ENCODE data around the gene SLC11A2. TPM values are rescaled to one million over a fixed set of nuclear protein-coding genes. Genes with fewer than 3 reads are reported as not detected.
A peak's percentile ranks its signal among the peaks of the same experiment; 100 is the strongest.

Gene SLC11A2
- total RNA-seq, 1 experiment from 2014 or later: 19.6 TPM

DNA sequence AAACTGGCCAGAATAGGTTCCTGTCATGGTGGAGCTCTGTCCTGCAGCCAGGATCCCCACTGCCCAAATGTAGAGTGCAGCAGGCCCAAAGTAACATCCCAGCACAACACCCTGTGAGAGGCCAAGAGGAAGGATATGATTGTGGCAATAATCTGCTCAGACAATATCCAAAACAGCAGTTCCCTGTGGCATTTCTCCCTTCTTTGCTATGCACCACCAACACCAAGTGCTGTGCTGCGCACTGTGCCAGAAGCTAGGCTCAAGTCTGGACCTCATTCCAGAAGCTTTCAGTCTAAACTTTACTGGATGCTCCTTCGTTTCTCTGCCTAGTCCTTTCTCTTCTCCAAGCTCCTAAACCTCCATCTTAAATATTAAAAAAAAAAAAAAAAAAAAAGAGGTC lies 33.4 kb downstream of the SLC11A2 start:
- no peak overlapping the region for H3K27ac ChIP-seq
- no peaks in the 10 kb centered on the region for H3K9me3 ChIP-seq (replicated peaks)
- H3K27me3 ChIP-seq (replicated peaks): no peaks in the 10 kb centered on the region
- no peak for DNase-seq (ENCODE audit: low read depth in 1 of 2, low spot score in 2 of 2)
- no peak overlapping the region for H3K4me3 ChIP-seq
- peaks cover 69% of the 10 kb centered on the region for H3K36me3 ChIP-seq
- no peaks in the 10 kb centered on the region for H3K4me1 ChIP-seq (replicated peaks)

DNA sequence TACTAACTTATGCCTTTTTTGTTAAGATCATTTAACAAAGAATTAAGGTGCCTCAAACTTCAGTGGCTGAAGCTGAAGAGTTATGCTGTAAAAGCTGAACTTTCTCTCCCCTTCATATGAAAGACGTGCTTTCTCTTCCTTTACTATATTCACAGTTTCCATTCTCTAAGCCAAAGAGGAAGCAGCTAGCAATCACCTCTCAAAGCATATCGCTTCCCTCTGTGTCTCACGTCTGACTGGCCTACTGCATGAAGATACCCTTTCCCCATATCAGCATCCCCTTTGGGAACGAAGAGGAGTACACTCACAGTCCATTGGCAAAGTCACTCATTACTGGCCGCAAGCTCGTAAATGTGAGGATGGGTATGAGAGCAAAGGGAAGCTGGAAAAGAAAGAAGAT lies 34.9 kb downstream of the SLC11A2 start:
- no peaks in the 10 kb centered on the region for H3K27me3 ChIP-seq (replicated peaks)
- no peaks in the 10 kb centered on the region for H3K9me3 ChIP-seq (replicated peaks)
- DNase-seq (ENCODE audit: low read depth in 1 of 2, low spot score in 2 of 2): no peak
- H3K36me3 ChIP-seq: peaks cover 69% of the 10 kb centered on the region
- H3K27ac ChIP-seq: no peak overlapping the region
- no peaks in the 10 kb centered on the region for H3K4me1 ChIP-seq (replicated peaks)
- no peak overlapping the region for H3K4me3 ChIP-seq

DNA sequence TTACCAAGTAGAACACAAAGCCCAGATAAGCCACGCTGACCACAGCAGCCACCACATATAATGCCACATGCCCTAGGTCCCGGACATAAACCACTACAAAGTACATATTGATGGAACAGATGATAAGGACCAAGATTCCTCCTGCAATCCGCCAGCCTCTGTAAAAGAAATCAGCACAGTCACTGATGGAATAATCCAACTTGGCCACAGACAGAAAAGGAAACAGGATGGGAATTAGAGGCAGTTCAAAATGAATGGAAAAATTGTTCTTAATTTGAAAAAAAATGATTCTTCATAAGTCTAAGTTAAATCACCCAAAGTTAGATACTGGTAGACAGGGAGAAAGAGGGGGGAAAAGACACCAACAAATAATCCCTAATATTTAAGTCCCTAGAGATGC lies 35.4 kb downstream of the SLC11A2 start:
- H3K9me3 ChIP-seq (replicated peaks): no peaks in the 10 kb centered on the region
- DNase-seq (ENCODE audit: low read depth in 1 of 2, low spot score in 2 of 2): no peak
- H3K27me3 ChIP-seq (replicated peaks): no peaks in the 10 kb centered on the region
- no peak overlapping the region for H3K4me3 ChIP-seq
- no peaks in the 10 kb centered on the region for H3K4me1 ChIP-seq (replicated peaks)
- peaks cover 64% of the 10 kb centered on the region for H3K36me3 ChIP-seq
- no peak overlapping the region for H3K27ac ChIP-seq

DNA sequence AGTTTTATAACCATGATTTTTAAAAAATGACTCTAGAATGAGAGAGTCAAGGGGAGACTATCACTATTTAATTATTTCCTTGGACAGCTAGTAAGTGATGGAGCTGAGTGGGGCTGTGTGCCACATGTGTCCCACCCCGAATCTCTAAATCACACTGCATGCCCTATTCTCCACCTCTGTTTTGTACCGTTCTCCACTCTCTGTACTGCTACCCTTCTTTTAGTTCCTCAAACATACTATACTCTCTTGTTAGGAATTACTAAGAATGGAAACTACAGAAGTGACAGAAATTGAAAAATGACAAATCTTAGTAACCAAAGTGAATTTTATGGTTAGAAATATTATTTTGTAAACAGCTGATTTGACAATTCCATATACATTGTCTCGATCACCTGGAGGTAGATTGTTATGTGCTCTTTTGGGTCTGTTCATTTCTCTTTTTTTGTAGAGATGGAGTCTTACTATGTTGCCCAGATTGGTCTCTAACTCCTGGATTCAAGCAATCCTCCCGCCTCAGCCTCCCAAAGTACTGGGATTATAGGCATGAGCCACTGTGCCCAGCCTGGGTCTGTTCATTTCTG lies 35.9 kb downstream of the SLC11A2 start:
- no peak for DNase-seq (ENCODE audit: low read depth in 1 of 2, low spot score in 2 of 2)
- no peak overlapping the region for H3K27ac ChIP-seq
- no peaks in the 10 kb centered on the region for H3K9me3 ChIP-seq (replicated peaks)
- no peaks in the 10 kb centered on the region for H3K27me3 ChIP-seq (replicated peaks)
- peaks cover 3% of the 10 kb centered on the region for H3K4me1 ChIP-seq (replicated peaks)
- peaks cover 58% of the 10 kb centered on the region for H3K36me3 ChIP-seq
- H3K4me3 ChIP-seq: no peak overlapping the region

DNA sequence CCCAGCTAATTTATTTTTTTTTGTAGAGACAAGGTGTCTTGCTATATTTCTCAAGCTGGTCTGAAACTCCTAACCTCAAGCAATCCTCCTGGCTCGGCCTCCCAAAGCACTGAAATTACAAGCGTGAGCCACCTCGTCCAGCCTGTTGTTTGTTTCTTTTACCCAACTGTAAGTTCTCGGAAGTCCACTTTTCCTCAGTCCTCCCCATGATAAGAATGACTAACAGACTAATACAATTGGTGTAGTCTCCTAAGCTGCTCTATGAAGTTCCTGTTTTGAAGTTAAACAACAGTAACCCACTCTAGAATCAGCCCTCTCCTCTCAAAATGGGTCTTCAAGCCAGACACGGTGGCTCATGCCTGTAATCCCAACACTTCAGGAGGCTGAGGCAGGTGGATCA lies 37.3 kb downstream of the SLC11A2 start:
- no peak overlapping the region for H3K27ac ChIP-seq
- DNase-seq (ENCODE audit: low read depth in 1 of 2, low spot score in 2 of 2): no peak
- H3K4me3 ChIP-seq: no peak overlapping the region
- H3K4me1 ChIP-seq (replicated peaks): peaks cover 14% of the 10 kb centered on the region
- H3K9me3 ChIP-seq (replicated peaks): no peaks in the 10 kb centered on the region
- no peaks in the 10 kb centered on the region for H3K27me3 ChIP-seq (replicated peaks)
- H3K36me3 ChIP-seq: peaks cover 50% of the 10 kb centered on the region

DNA sequence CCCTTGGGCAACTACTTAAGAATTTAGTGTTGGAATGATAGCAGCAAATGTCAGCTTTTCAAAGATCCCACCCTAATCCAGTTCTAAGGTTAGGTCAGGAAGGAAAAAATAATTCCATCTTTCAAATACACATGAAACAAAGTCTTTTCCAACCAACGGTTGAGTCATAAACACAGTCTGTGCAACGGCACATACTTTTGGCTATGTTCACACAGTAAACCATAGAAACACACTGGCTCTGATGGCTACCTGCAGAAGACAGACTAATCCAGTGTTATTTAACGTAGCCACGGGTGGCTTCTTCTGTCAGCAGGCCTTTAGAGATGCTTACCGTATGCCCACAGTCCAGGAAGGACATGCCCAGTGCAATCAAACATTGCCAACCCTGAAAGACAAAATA lies 38.1 kb downstream of the SLC11A2 start:
- no peak for DNase-seq (ENCODE audit: low read depth in 1 of 2, low spot score in 2 of 2)

DNA sequence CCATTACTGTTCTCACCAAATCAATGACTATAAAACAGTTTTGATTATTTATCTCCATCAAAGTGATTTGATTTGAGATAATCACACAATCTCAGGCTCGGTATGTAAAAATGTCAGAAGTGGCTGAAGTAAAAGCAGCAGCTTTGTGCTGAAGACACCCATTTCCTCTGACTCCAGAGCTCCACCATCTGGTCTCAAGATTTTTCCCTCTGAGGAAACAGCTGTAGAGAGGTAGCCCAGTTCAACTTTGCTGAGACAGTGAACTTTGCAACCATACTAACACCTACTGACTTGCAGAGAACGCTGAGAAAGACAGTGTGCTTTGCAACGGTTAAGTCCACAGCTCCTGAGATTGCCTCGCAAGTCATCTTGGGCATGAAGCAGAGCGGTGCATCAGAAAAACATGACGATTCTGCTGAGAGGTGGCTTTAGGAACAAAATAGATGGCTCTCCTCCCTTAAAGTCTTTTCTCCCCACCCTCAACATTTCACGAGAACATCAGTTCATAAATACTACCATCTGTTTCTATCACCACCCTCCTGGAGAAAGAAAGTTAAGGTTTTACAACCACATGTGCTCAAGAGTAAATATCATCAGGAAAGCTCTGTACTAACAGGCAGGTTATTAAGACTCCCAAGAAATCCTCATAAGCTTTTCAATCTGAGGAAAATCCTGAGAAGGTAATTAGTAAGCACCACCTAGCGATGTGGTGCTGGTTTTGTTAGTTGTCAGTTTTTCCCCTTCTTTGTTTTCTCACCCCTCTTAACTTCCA lies 39.0 kb downstream of the SLC11A2 start:
- peaks cover 14% of the 10 kb centered on the region for H3K4me1 ChIP-seq (replicated peaks)
- H3K36me3 ChIP-seq: peaks cover 44% of the 10 kb centered on the region
- H3K9me3 ChIP-seq (replicated peaks): no peaks in the 10 kb centered on the region
- no peaks in the 10 kb centered on the region for H3K27me3 ChIP-seq (replicated peaks)
- DNase-seq (ENCODE audit: low read depth in 1 of 2, low spot score in 2 of 2): peak in 1 of 2 experiments; percentile 46
- no peak overlapping the region for H3K27ac ChIP-seq
- no peak overlapping the region for H3K4me3 ChIP-seq

More for the DNA sequence above, 38.1 kb downstream of the SLC11A2 start:
- H3K4me1 ChIP-seq (replicated peaks): peaks cover 14% of the 10 kb centered on the region
- H3K4me3 ChIP-seq: no peak overlapping the region
- H3K36me3 ChIP-seq: peaks cover 50% of the 10 kb centered on the region
- no peaks in the 10 kb centered on the region for H3K9me3 ChIP-seq (replicated peaks)
- no peaks in the 10 kb centered on the region for H3K27me3 ChIP-seq (replicated peaks)
- H3K27ac ChIP-seq: no peak overlapping the region

DNA sequence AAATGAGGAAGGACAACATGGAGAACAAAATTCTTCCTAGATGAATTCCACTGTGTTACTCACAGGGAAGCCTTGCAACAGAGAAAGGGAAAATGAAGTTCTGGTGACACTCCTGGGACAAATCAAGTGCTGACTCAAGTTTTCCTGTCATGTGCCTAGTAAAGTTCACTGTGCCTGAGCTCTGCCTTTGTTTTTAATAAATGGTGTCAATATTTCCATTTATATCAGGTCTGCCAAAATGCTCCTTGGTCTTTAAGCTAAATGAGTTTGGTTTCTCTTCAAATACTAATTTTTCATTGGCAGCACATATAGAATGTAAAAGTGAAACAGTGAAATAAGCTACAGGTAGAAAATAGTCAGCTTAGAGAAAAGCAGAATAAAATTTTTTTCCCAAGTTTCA lies 40.9 kb downstream of the SLC11A2 start:
- peaks cover 14% of the 10 kb centered on the region for H3K4me1 ChIP-seq (replicated peaks)
- peak in 1 of 2 experiments; percentile 21 for DNase-seq (ENCODE audit: low read depth in 1 of 2, low spot score in 2 of 2)
- H3K27ac ChIP-seq: peak overlapping the region; percentile 41

DNA sequence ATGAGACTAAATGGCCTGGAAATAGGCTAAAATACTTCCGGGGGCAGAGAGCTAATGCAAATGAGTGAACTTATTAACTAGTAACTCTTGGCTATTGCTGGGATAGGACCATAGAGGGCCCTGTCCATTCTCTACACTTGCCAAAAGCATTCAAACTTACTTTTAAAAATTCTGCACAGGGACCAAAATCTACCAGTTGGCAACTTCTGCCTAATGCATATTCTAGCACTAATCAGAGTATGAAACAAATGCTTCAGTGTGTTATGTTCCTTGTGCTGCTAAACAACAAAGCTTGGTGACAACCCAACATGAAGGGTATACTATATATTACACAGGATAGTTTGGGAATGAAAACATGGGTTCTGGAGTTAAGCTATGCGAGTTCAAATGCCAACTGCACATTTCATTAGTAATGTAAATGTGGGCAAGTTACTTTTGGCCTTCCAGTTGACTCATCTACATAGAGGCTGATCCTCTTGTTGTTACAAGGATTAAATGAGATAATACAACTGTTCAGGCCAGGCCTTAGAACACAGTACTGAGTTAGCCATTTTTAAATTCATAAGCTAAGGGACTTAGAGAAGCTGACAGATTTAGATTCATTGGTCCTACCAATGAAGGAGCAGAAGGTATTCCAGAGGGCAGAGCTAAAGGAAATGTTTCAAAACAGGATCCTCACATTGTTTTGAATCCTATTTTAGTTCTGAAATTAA lies 41.4 kb downstream of the SLC11A2 start:
- Histone ChIP-seq H3K4me1 (replicated peaks) (peaks cover 14% of the 10 kb centered on the region), H3K36me3 (peaks cover 25% of the 10 kb centered on the region), H3K27ac (peak overlapping the region; percentile 41), H3K4me3 (no peak overlapping the region), H3K9me3 (replicated peaks) (no peaks in the 10 kb centered on the region), H3K27me3 (replicated peaks) (no peaks in the 10 kb centered on the region)
- peak in 1 of 2 experiments; percentile 16 for DNase-seq (ENCODE audit: low read depth in 1 of 2, low spot score in 2 of 2)

More for the DNA sequence above, 40.9 kb downstream of the SLC11A2 start:
- no peak overlapping the region for H3K4me3 ChIP-seq
- H3K27me3 ChIP-seq (replicated peaks): no peaks in the 10 kb centered on the region
- H3K9me3 ChIP-seq (replicated peaks): no peaks in the 10 kb centered on the region
- H3K36me3 ChIP-seq: peaks cover 29% of the 10 kb centered on the region

DNA sequence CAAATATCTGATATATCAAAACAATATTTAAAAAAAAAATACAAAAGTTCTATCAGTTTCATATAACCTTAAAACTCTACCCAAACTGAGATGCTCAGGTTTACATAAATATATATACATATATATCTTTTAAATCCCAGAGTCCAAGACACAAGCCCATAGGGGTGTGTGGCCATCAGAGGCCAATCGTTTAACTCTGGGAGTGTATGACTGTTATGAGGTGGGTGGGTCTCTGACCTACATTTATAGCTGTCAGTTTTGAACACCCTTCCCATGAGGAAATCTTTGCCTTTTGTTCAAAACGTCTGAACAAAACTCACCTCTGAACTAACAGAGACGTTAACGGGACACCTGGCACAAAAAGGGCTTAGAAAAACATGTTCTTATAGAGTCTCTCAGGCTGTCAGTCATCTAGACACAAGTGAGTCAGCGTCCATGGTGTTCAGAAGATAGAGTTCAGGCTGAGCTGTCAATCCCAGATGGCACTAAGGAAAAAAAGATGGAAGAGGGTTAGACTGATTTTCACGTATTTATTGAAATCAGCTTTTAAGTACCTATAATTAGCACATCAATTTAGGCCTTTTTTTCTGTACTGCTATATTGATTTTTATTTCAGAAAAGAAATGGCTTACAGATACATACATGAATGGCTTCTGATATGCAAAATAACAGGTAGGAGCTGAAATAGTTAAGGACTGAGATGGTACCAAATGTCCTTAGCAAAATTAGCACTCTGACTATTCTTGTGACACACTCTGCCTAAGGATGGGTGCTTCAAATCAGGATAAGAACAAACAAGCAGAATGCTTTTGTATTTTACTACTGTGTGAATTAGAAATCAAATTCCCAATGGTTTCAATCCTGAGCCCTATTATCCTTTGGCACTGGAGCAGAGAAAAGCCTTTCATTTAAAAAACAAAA lies 44.6 kb downstream of the SLC11A2 start:
- Histone ChIP-seq H3K27ac (no peak overlapping the region), H3K4me3 (no peak overlapping the region), H3K36me3 (peaks cover 5% of the 10 kb centered on the region; the same call in 1 of the 2 replicates), H3K4me1 (replicated peaks) (peaks cover 14% of the 10 kb centered on the region), H3K9me3 (replicated peaks) (no peaks in the 10 kb centered on the region), H3K27me3 (replicated peaks) (no peaks in the 10 kb centered on the region)
- no peak for DNase-seq (ENCODE audit: low read depth in 1 of 2, low spot score in 2 of 2)

DNA sequence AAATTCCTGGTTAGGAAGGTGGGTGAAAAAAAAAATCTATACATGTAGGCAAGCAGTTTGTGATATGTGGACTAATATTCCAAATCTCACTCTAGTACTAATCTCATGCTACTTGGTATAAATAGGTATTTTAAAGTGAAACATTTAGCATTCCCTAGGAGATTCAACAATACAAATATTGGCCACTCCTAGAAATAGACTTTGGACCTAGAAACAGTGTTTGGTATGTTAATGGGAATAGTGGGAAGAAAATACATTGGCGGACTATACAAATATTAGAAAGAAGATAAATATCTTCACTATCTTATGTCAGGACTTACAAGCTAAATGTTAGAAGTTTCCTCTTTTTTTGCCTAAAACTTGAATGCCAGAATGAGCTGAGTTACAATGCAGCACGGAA lies 45.6 kb downstream of the SLC11A2 start:
- H3K36me3 ChIP-seq: 0 out of 2 replicates have a peak, but pooled peaks cover 3% of the 10 kb centered on the region
- H3K9me3 ChIP-seq (replicated peaks): no peaks in the 10 kb centered on the region
- H3K27me3 ChIP-seq (replicated peaks): no peaks in the 10 kb centered on the region
- H3K4me3 ChIP-seq: no peak overlapping the region
- DNase-seq (ENCODE audit: low read depth in 1 of 2, low spot score in 2 of 2): no peak
- H3K27ac ChIP-seq: no peak overlapping the region
- peaks cover 14% of the 10 kb centered on the region for H3K4me1 ChIP-seq (replicated peaks)

DNA sequence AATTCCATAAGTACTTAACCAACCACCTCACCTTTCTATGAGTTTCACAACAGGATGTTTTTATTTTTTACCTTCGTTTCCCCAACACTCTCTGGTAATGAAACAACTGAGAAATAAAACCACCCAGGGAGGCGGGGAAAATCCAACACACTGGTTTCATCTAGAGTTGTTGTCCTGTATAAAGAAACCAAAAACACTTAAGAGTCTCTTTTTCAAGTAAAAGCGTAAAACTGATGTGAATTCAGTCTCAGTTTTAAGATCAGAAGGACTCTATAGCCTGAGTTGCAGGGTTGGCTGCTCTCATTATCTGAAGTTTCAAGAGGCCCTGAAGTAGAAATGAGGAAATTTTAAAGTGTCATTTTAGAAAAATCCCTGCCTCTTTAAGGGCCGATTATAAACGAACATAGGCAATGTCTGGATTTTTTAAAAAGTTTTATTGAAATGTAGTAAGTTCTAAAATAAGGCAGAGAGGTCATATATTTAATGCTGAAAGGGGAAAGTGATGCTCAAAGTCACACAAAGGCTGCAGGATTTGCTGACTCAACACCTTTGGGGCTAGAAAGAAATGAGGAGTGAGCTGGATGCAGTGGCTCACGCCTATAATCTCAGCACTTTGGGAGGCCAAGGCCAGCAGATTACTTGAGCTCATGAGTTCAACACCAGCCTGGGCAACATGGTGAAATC lies 46.7 kb downstream of the SLC11A2 start:
- peaks cover 3% of the 10 kb centered on the region for H3K4me1 ChIP-seq (replicated peaks)
- DNase-seq (ENCODE audit: low read depth in 1 of 2, low spot score in 2 of 2): no peak
- H3K36me3 ChIP-seq: 0 out of 2 replicates have a peak, but pooled peaks cover 3% of the 10 kb centered on the region
- no peaks in the 10 kb centered on the region for H3K27me3 ChIP-seq (replicated peaks)
- no peak overlapping the region for H3K4me3 ChIP-seq
- no peaks in the 10 kb centered on the region for H3K9me3 ChIP-seq (replicated peaks)
- no peak overlapping the region for H3K27ac ChIP-seq

DNA sequence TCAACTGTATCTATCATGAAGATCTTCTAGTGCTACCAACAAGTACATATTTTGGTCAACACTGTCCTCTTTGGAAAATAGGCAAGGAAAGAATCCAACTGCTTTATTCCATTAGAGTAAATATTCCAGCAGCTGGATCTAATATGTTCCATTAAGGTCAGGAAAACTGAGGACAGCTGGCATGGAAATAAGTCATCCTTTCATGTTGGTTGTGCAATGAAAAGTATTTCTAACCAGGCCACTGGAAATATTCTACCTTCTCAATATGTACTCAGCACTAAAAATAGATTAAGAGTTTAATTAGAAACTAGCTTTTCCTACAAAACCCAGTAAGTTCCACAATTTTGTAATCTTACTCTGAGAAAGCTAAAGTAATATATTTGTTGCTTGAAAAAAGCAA lies 54.2 kb downstream of the SLC11A2 start:
- Histone ChIP-seq H3K36me3 (peaks cover 11% of the 10 kb centered on the region; the same call in 1 of the 2 replicates), H3K27ac (no peak overlapping the region), H3K9me3 (replicated peaks) (no peaks in the 10 kb centered on the region), H3K27me3 (replicated peaks) (no peaks in the 10 kb centered on the region), H3K4me1 (replicated peaks) (no peaks in the 10 kb centered on the region), H3K4me3 (no peak overlapping the region)
- DNase-seq (ENCODE audit: low read depth in 1 of 2, low spot score in 2 of 2): no peak
